ENCODE results near the gene TTLL10.

DNA sequence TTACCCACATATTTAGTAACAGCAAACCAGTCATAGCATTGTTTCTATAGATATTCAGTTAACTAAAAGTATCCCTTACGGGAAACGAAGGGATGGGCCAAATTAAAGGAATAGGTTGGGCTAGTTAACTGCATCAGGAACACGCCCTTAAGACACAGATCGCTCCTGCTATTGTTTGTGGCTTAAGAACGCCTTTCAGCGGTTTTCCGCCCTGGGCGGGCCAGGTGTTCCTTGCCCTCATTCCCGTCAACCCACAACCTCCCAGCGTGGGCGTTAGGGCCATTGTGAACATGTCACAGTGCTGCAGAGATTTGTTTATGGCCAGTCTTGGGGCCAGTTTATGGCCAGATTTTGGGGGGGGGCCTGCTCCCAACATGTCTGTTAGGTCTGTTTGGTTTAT, 18.1 kb downstream of the TTLL10 start:
- TF ChIP-seq, protein P1, sequence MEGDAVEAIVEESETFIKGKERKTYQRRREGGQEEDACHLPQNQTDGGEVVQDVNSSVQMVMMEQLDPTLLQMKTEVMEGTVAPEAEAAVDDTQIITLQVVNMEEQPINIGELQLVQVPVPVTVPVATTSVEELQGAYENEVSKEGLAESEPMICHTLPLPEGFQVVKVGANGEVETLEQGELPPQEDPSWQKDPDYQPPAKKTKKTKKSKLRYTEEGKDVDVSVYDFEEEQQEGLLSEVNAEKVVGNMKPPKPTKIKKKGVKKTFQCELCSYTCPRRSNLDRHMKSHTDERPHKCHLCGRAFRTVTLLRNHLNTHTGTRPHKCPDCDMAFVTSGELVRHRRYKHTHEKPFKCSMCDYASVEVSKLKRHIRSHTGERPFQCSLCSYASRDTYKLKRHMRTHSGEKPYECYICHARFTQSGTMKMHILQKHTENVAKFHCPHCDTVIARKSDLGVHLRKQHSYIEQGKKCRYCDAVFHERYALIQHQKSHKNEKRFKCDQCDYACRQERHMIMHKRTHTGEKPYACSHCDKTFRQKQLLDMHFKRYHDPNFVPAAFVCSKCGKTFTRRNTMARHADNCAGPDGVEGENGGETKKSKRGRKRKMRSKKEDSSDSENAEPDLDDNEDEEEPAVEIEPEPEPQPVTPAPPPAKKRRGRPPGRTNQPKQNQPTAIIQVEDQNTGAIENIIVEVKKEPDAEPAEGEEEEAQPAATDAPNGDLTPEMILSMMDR (conservative IDR thresholded peaks at IDR 0.05; ENCODE audit: low read depth in 2 of 2) = no peak
- TF ChIP-seq EZH2phosphoT487 (IDR thresholded peaks at IDR 0.05; ENCODE audit: unreplicated experiment) = no peak
- no peak for TF ChIP-seq REST (IDR thresholded peaks at IDR 0.05; ENCODE audit: unreplicated experiment)
- TF ChIP-seq EZH2 (IDR thresholded peaks at IDR 0.05; ENCODE audit: low read depth, unreplicated experiment) = no peak
- TF ChIP-seq, protein P2, sequence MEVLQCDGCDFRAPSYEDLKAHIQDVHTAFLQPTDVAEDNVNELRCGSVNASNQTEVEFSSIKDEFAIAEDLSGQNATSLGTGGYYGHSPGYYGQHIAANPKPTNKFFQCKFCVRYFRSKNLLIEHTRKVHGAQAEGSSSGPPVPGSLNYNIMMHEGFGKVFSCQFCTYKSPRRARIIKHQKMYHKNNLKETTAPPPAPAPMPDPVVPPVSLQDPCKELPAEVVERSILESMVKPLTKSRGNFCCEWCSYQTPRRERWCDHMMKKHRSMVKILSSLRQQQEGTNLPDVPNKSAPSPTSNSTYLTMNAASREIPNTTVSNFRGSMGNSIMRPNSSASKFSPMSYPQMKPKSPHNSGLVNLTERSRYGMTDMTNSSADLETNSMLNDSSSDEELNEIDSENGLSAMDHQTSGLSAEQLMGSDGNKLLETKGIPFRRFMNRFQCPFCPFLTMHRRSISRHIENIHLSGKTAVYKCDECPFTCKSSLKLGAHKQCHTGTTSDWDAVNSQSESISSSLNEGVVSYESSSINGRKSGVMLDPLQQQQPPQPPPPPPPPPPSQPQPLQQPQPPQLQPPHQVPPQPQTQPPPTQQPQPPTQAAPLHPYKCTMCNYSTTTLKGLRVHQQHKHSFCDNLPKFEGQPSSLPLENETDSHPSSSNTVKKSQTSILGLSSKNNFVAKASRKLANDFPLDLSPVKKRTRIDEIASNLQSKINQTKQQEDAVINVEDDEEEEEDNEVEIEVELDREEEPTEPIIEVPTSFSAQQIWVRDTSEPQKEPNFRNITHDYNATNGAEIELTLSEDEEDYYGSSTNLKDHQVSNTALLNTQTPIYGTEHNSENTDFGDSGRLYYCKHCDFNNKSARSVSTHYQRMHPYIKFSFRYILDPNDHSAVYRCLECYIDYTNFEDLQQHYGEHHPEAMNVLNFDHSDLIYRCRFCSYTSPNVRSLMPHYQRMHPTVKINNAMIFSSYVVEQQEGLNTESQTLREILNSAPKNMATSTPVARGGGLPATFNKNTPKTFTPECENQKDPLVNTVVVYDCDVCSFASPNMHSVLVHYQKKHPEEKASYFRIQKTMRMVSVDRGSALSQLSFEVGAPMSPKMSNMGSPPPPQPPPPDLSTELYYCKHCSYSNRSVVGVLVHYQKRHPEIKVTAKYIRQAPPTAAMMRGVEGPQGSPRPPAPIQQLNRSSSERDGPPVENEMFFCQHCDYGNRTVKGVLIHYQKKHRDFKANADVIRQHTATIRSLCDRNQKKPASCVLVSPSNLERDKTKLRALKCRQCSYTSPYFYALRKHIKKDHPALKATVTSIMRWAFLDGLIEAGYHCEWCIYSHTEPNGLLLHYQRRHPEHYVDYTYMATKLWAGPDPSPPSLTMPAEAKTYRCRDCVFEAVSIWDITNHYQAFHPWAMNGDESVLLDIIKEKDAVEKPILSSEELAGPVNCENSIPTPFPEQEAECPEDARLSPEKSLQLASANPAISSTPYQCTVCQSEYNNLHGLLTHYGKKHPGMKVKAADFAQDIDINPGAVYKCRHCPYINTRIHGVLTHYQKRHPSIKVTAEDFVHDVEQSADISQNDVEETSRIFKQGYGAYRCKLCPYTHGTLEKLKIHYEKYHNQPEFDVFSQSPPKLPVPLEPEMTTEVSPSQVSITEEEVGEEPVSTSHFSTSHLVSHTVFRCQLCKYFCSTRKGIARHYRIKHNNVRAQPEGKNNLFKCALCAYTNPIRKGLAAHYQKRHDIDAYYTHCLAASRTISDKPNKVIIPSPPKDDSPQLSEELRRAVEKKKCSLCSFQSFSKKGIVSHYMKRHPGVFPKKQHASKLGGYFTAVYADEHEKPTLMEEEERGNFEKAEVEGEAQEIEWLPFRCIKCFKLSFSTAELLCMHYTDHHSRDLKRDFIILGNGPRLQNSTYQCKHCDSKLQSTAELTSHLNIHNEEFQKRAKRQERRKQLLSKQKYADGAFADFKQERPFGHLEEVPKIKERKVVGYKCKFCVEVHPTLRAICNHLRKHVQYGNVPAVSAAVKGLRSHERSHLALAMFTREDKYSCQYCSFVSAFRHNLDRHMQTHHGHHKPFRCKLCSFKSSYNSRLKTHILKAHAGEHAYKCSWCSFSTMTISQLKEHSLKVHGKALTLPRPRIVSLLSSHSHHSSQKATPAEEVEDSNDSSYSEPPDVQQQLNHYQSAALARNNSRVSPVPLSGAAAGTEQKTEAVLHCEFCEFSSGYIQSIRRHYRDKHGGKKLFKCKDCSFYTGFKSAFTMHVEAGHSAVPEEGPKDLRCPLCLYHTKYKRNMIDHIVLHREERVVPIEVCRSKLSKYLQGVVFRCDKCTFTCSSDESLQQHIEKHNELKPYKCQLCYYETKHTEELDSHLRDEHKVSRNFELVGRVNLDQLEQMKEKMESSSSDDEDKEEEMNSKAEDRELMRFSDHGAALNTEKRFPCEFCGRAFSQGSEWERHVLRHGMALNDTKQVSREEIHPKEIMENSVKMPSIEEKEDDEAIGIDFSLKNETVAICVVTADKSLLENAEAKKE (CRISPR knock-in tag; IDR thresholded peaks at IDR 0.05) = no peak
- TF ChIP-seq STAT1 (IDR thresholded peaks at IDR 0.05; ENCODE audit: unreplicated experiment) = no peak
- TF ChIP-seq POLR2AphosphoS5 (IDR thresholded peaks at IDR 0.05; ENCODE audit: low read depth) = no peak
- TF ChIP-seq NANOG (IDR thresholded peaks at IDR 0.05; ENCODE audit: borderline replicate concordance) = no peak

Data from GM23338 (cell line).